SK-N-MC (cell line): ENCODE measurements around the gene ARPC2.

Experiments
- EZH2 ChIP-seq: fragments of 200-600 bp; sonication (generic); IDR thresholded peaks from one replicate; pipeline ENCODE4 v1.6.1; 2017; ENCODE audit warnings: antibody characterized with exemption
- POLR2AphosphoS5 ChIP-seq: IDR thresholded peaks from 2 replicates; pipeline ENCODE4 v1.6.1; 2012; ENCODE audit warnings: mild to moderate bottlenecking, low read depth, low read length, borderline replicate concordance

- TF ChIP-seq POLR2AphosphoS5: peak; percentile 86
- no peak for TF ChIP-seq EZH2
These were observed 53.1 kb downstream of the ARPC2 start, which contains the start of the genes AAMP and PNKD for GRCh38 chr2:218269900-218270720.
